ENCODE results near the gene ADA. TPM values are rescaled to one million over a fixed set of nuclear protein-coding genes. Genes with fewer than 3 reads are reported as not detected.

ADA gene
- total and polyA plus RNA-seq, 4 donors = 1.3 to 3.1 (median 2.9) TPM

- H3K9me3 ChIP-seq (ENCODE audit: control insufficient read depth, insufficient read depth, low read length) = no peaks in the 10 kb centered on the region
- DNase-seq (ENCODE audit: low read depth in 4 of 6, low spot score in 6 of 6) = no peak
- no peaks in the 10 kb centered on the region for H3K36me3 ChIP-seq (ENCODE audit: control insufficient read depth, insufficient read depth, low read length)
- 100% methylated on average over 1 of the region's 9 CpGs for WGBS (ENCODE audit: insufficient coverage)
- H3K27ac ChIP-seq (ENCODE audit: low read depth, low read length) = no peak overlapping the region
- peaks cover 10% of the 10 kb centered on the region for H3K4me1 ChIP-seq (ENCODE audit: control insufficient read depth, insufficient read depth, low read length)
- no peaks in the 10 kb centered on the region for H3K27me3 ChIP-seq (ENCODE audit: control insufficient read depth, insufficient read depth, low read length)
- H3K4me3 ChIP-seq (ENCODE audit: low read depth, low read length) = no peak overlapping the region
Measured at GRCh38 chr20:44580581-44581268, 70.8 kb downstream of the ADA start.

- H3K4me1 ChIP-seq (ENCODE audit: control insufficient read depth, insufficient read depth, low read length) = peaks cover 4% of the 10 kb centered on the region
- H3K27me3 ChIP-seq (ENCODE audit: control insufficient read depth, insufficient read depth, low read length) = no peaks in the 10 kb centered on the region
- WGBS (ENCODE audit: insufficient coverage) = 27% methylated on average over 4 of the region's 8 CpGs
- DNase-seq (ENCODE audit: low read depth in 4 of 6, low spot score in 6 of 6) = peak in 1 of 6 donors; percentile 47
- H3K9me3 ChIP-seq (ENCODE audit: control insufficient read depth, insufficient read depth, low read length) = no peaks in the 10 kb centered on the region
- H3K27ac ChIP-seq (ENCODE audit: low read depth, low read length) = peak overlapping the region; percentile 57
- H3K36me3 ChIP-seq (ENCODE audit: control insufficient read depth, insufficient read depth, low read length) = no peaks in the 10 kb centered on the region
- H3K4me3 ChIP-seq (ENCODE audit: low read depth, low read length) = no peak overlapping the region
Measured at GRCh38 chr20:44579313-44580081, 72.0 kb downstream of the ADA start.

- Histone ChIP-seq H3K36me3 (ENCODE audit: control insufficient read depth, insufficient read depth, low read length) (no peaks in the 10 kb centered on the region), H3K4me1 (ENCODE audit: control insufficient read depth, insufficient read depth, low read length) (peaks cover 18% of the 10 kb centered on the region), H3K4me3 (ENCODE audit: low read depth, low read length) (no peak overlapping the region), H3K9me3 (ENCODE audit: control insufficient read depth, insufficient read depth, low read length) (no peaks in the 10 kb centered on the region), H3K27me3 (ENCODE audit: control insufficient read depth, insufficient read depth, low read length) (no peaks in the 10 kb centered on the region), H3K27ac (ENCODE audit: low read depth, low read length) (no peak overlapping the region)
- no peak for DNase-seq (ENCODE audit: low read depth in 4 of 6, low spot score in 6 of 6)
- WGBS (ENCODE audit: insufficient coverage) = 73% methylated on average over 3 of the region's 3 CpGs
Measured at GRCh38 chr20:44576297-44576696, 75.2 kb downstream of the ADA start.

GRCh38 chr20:44574372-44574771 is 77.1 kb downstream of the ADA start:
- no peak overlapping the region for H3K27ac ChIP-seq (ENCODE audit: low read depth, low read length)
- no peak overlapping the region for H3K4me3 ChIP-seq (ENCODE audit: low read depth, low read length)
- H3K27me3 ChIP-seq (ENCODE audit: control insufficient read depth, insufficient read depth, low read length) = no peaks in the 10 kb centered on the region
- no peaks in the 10 kb centered on the region for H3K9me3 ChIP-seq (ENCODE audit: control insufficient read depth, insufficient read depth, low read length)
- H3K4me1 ChIP-seq (ENCODE audit: control insufficient read depth, insufficient read depth, low read length) = peaks cover 17% of the 10 kb centered on the region
- no peaks in the 10 kb centered on the region for H3K36me3 ChIP-seq (ENCODE audit: control insufficient read depth, insufficient read depth, low read length)
- DNase-seq (ENCODE audit: low read depth in 4 of 6, low spot score in 6 of 6) = no peak
- WGBS (ENCODE audit: insufficient coverage) = 100% methylated on average over 2 of the region's 4 CpGs

GRCh38 chr20:44573501-44573869 is 78.0 kb downstream of the ADA start:
- no peaks in the 10 kb centered on the region for H3K36me3 ChIP-seq (ENCODE audit: control insufficient read depth, insufficient read depth, low read length)
- no peaks in the 10 kb centered on the region for H3K9me3 ChIP-seq (ENCODE audit: control insufficient read depth, insufficient read depth, low read length)
- H3K27me3 ChIP-seq (ENCODE audit: control insufficient read depth, insufficient read depth, low read length) = no peaks in the 10 kb centered on the region
- peak overlapping the region; percentile 70 for H3K27ac ChIP-seq (ENCODE audit: low read depth, low read length)
- DNase-seq (ENCODE audit: low read depth in 4 of 6, low spot score in 6 of 6) = no peak
- no peak overlapping the region for H3K4me3 ChIP-seq (ENCODE audit: low read depth, low read length)
- WGBS (ENCODE audit: insufficient coverage) = 100% methylated on average over 1 of the region's 2 CpGs
- H3K4me1 ChIP-seq (ENCODE audit: control insufficient read depth, insufficient read depth, low read length) = peaks cover 14% of the 10 kb centered on the region

- H3K27me3 ChIP-seq (ENCODE audit: control insufficient read depth, insufficient read depth, low read length) = no peaks in the 10 kb centered on the region
- H3K27ac ChIP-seq (ENCODE audit: low read depth, low read length) = peak overlapping the region; percentile 70
- DNase-seq (ENCODE audit: low read depth in 4 of 6, low spot score in 6 of 6) = peak in 4 of 6 donors; percentile 17 to 82 (median 58)
- H3K4me3 ChIP-seq (ENCODE audit: low read depth, low read length) = no peak overlapping the region
- H3K4me1 ChIP-seq (ENCODE audit: control insufficient read depth, insufficient read depth, low read length) = peaks cover 14% of the 10 kb centered on the region
- H3K36me3 ChIP-seq (ENCODE audit: control insufficient read depth, insufficient read depth, low read length) = no peaks in the 10 kb centered on the region
- 39% methylated on average over 3 of the region's 6 CpGs for WGBS (ENCODE audit: insufficient coverage)
- no peaks in the 10 kb centered on the region for H3K9me3 ChIP-seq (ENCODE audit: control insufficient read depth, insufficient read depth, low read length)
Measured at GRCh38 chr20:44572551-44573500, 78.7 kb downstream of the ADA start.

GRCh38 chr20:44571362-44571988 is 80.0 kb downstream of the ADA start:
- H3K27ac ChIP-seq (ENCODE audit: low read depth, low read length) = no peak overlapping the region
- WGBS (ENCODE audit: insufficient coverage) = 67% methylated on average over 4 of the region's 6 CpGs
- H3K27me3 ChIP-seq (ENCODE audit: control insufficient read depth, insufficient read depth, low read length) = no peaks in the 10 kb centered on the region
- no peaks in the 10 kb centered on the region for H3K36me3 ChIP-seq (ENCODE audit: control insufficient read depth, insufficient read depth, low read length)
- peak in 1 of 6 donors; percentile 35 for DNase-seq (ENCODE audit: low read depth in 4 of 6, low spot score in 6 of 6)
- H3K9me3 ChIP-seq (ENCODE audit: control insufficient read depth, insufficient read depth, low read length) = no peaks in the 10 kb centered on the region
- H3K4me3 ChIP-seq (ENCODE audit: low read depth, low read length) = no peak overlapping the region
- H3K4me1 ChIP-seq (ENCODE audit: control insufficient read depth, insufficient read depth, low read length) = peaks cover 14% of the 10 kb centered on the region

- Histone ChIP-seq H3K4me3 (ENCODE audit: low read depth, low read length) (no peak overlapping the region), H3K4me1 (ENCODE audit: control insufficient read depth, insufficient read depth, low read length) (peaks cover 14% of the 10 kb centered on the region), H3K27ac (ENCODE audit: low read depth, low read length) (no peak overlapping the region), H3K36me3 (ENCODE audit: control insufficient read depth, insufficient read depth, low read length) (no peaks in the 10 kb centered on the region), H3K27me3 (ENCODE audit: control insufficient read depth, insufficient read depth, low read length) (no peaks in the 10 kb centered on the region), H3K9me3 (ENCODE audit: control insufficient read depth, insufficient read depth, low read length) (no peaks in the 10 kb centered on the region)
- WGBS (ENCODE audit: insufficient coverage) = no CpG with 5 or more reads among the region's 1 CpG
- no peak for DNase-seq (ENCODE audit: low read depth in 4 of 6, low spot score in 6 of 6)
Measured at GRCh38 chr20:44570367-44570766, 81.1 kb downstream of the ADA start.

Measured in spinal cord (tissue), 10 donors.